ENCODE data around the gene ROBO1. TPM values are rescaled to one million over a fixed set of nuclear protein-coding genes. Genes with fewer than 3 reads are reported as not detected.

Gene ROBO1
- total RNA-seq, 2 experiments from 2014 or later = 0.36 to 0.69 TPM

DNA sequence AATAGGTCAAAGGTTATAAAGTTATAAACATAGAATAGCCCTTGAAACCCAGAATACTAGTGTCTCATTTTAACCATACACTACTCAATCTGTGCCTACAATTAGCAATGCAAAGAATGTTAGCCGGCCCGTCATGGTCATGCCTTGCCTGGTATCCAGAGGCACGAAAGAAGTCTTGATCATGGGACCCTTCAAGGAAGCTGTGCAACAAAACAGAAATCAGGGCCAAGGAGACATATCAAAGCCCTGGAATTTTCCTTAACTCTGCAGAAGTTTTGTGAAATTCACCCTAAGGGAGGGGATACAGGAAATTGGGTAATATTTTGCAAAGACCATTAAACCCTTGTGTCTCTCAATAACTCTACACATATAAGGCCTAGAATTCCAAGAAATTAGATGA lies 482.4 kb downstream of the ROBO1 start:
- H3K9me3 Mint-ChIP-seq = peaks cover 2% of the 10 kb centered on the region
- intact Hi-C loops (cut with DNase I, micrococcal nuclease) = no loop called here
- Histone ChIP-seq H3K36me3 (ENCODE audit: insufficient read depth, low read length) (no peaks in the 10 kb centered on the region), H3K4me1 (ENCODE audit: insufficient read depth, low read length) (no peaks in the 10 kb centered on the region), H3K4me3 (ENCODE audit: low read length) (no peak overlapping the region), H3K9me3 (ENCODE audit: control insufficient read depth in 1 of 2, insufficient read depth in 1 of 2, low read length in 2 of 2) (peaks cover 0 to 11% of the 10 kb centered on the region in 2 experiments), H3K27me3 (ENCODE audit: control insufficient read depth in 1 of 2, insufficient read depth in 2 of 2, low read length in 2 of 2) (no peaks in the 10 kb centered on the region), H3K27ac (ENCODE audit: low read depth in 1 of 2, low read length in 2 of 2) (no peak overlapping the region)
- TF ChIP-seq, protein P1, sequence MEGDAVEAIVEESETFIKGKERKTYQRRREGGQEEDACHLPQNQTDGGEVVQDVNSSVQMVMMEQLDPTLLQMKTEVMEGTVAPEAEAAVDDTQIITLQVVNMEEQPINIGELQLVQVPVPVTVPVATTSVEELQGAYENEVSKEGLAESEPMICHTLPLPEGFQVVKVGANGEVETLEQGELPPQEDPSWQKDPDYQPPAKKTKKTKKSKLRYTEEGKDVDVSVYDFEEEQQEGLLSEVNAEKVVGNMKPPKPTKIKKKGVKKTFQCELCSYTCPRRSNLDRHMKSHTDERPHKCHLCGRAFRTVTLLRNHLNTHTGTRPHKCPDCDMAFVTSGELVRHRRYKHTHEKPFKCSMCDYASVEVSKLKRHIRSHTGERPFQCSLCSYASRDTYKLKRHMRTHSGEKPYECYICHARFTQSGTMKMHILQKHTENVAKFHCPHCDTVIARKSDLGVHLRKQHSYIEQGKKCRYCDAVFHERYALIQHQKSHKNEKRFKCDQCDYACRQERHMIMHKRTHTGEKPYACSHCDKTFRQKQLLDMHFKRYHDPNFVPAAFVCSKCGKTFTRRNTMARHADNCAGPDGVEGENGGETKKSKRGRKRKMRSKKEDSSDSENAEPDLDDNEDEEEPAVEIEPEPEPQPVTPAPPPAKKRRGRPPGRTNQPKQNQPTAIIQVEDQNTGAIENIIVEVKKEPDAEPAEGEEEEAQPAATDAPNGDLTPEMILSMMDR (IDR thresholded peaks at IDR 0.05) = no peak
- H3K4me3 Mint-ChIP-seq = no peak overlapping the region
- no peak overlapping the region for H3K27ac Mint-ChIP-seq
- ATAC-seq (ENCODE audit: poor library complexity) (no peak), DNase-seq (no peak)
- H3K4me1 Mint-ChIP-seq (ENCODE audit: low read depth) = no peaks in the 10 kb centered on the region
- ChIA-PET POLR2A (no interaction called here), CTCF (no interaction called here)
- H3K27me3 Mint-ChIP-seq = no peaks in the 10 kb centered on the region
- no peaks in the 10 kb centered on the region for H3K36me3 Mint-ChIP-seq (ENCODE audit: low read depth)

DNA sequence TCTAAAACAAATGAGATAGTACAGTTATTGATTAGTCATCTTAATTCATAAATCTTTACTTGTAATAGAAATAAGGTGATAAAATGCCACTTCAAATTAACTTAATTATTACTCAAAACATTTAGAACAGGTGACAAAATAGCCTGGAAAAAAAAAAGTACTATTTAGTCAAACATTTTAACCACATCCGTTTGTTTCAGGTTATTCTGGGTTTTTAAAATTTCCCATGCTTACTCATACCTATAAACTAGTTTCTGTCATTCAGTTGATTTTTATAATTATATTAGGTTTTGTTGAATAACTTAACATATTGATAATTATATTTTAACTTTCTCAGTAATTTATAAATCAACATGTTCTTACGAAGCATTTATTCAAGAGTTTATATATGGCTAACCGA lies 483.0 kb downstream of the ROBO1 start:
- Histone ChIP-seq H3K27me3 (ENCODE audit: control insufficient read depth in 1 of 2, insufficient read depth in 2 of 2, low read length in 2 of 2) (no peaks in the 10 kb centered on the region), H3K9me3 (ENCODE audit: control insufficient read depth in 1 of 2, insufficient read depth in 1 of 2, low read length in 2 of 2) (peaks cover 0 to 6% of the 10 kb centered on the region in 2 experiments), H3K36me3 (ENCODE audit: insufficient read depth, low read length) (no peaks in the 10 kb centered on the region), H3K27ac (ENCODE audit: low read depth in 1 of 2, low read length in 2 of 2) (no peak overlapping the region), H3K4me1 (ENCODE audit: insufficient read depth, low read length) (no peaks in the 10 kb centered on the region), H3K4me3 (ENCODE audit: low read length) (no peak overlapping the region)
- Mint-ChIP-seq H3K27ac (no peak overlapping the region), H3K27me3 (no peaks in the 10 kb centered on the region), H3K4me1 (ENCODE audit: low read depth) (no peaks in the 10 kb centered on the region), H3K9me3 (peaks cover 2% of the 10 kb centered on the region), H3K36me3 (ENCODE audit: low read depth) (no peaks in the 10 kb centered on the region), H3K4me3 (no peak overlapping the region)
- TF ChIP-seq, protein P1 (IDR thresholded peaks at IDR 0.05) = no peak
- intact Hi-C loops (cut with DNase I, micrococcal nuclease) = no loop called here
- ChIA-PET CTCF (no interaction called here), POLR2A (no interaction called here)
- no peak for DNase-seq
- no peak for ATAC-seq (ENCODE audit: poor library complexity)

DNA sequence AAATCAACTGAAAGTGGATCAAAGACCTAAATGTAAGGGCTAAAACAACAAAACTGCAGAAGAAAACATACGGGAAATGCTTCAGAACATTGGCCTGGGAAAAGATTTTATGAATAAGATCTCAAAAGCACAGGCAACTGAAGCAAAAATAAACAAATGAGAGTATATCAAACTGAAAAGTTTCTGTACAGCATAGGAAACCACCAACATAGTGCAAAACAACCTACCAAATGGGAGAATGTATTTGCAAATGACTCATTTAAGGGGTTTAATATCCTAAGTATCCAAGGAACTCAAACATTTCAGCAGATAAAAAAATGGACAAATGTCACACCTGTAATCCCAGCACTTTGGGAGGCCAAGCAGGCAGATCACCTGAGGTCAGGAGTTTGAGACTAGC lies 489.1 kb downstream of the ROBO1 start:
- no peak for DNase-seq
- ChIA-PET POLR2A (no interaction called here), CTCF (no interaction called here)
- Mint-ChIP-seq H3K27ac (no peak overlapping the region), H3K27me3 (no peaks in the 10 kb centered on the region), H3K4me3 (no peak overlapping the region), H3K36me3 (ENCODE audit: low read depth) (no peaks in the 10 kb centered on the region), H3K9me3 (peaks cover 21% of the 10 kb centered on the region), H3K4me1 (ENCODE audit: low read depth) (no peaks in the 10 kb centered on the region)
- no peak overlapping the region for H3K4me3 ChIP-seq (ENCODE audit: low read length)
- ATAC-seq (ENCODE audit: poor library complexity) = no peak
- peaks cover 0 to 3% of the 10 kb centered on the region in 2 experiments for H3K9me3 ChIP-seq (ENCODE audit: control insufficient read depth in 1 of 2, insufficient read depth in 1 of 2, low read length in 2 of 2)
- TF ChIP-seq, protein P1 (IDR thresholded peaks at IDR 0.05) = no peak
- no peaks in the 10 kb centered on the region for H3K4me1 ChIP-seq (ENCODE audit: insufficient read depth, low read length)
- no peaks in the 10 kb centered on the region for H3K36me3 ChIP-seq (ENCODE audit: insufficient read depth, low read length)
- no peak overlapping the region for H3K27ac ChIP-seq (ENCODE audit: low read depth in 1 of 2, low read length in 2 of 2)
- no peaks in the 10 kb centered on the region for H3K27me3 ChIP-seq (ENCODE audit: control insufficient read depth in 1 of 2, insufficient read depth in 2 of 2, low read length in 2 of 2)
- intact Hi-C loops (cut with DNase I, micrococcal nuclease) = no loop called here

Measured in CD4-positive, alpha-beta T cell (primary cell).